ENCODE results near the gene GPC4.

DNA sequence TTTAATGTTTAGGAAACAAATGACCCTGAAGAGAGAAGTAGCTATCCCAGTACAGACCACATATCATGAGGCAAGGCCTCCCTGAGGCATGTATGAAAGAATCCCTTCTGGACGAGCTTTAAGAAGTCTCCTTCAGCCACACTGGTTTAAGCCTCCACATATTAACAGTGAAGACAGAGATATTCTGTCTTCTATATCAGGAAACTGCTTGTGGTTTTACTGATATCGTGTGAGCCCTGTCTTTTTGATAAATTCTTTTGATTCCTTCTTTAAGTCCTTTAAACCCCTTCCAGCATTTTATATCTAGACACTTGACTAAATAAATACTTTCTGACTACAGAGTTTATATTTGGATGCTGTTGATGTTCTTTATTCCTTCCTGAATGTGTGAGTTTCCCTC lies 45.9 kb upstream of the GPC4 start:
- TF ChIP-seq EP300 (IDR thresholded peaks at IDR 0.05; ENCODE audit: borderline replicate concordance) = no peak
- TF ChIP-seq NFIC (IDR thresholded peaks at IDR 0.05) = no peak
- no peak for TF ChIP-seq TCF12 (IDR thresholded peaks at IDR 0.05; ENCODE audit: low read depth)

Data from Ishikawa (cell line).